Stimulated activated CD4-positive, alpha-beta T cell treated with anti-CD3 and anti-CD28 coated beads, TNF-alpha, amount 100 ng/mL, for 48 hours (primary cell): Measurements from ENCODE around the gene MLLT1.

ENCODE experiments used
- DNase-seq, 3 donors: peaks; one replicate each; pipeline ENCODE4 v3.0.0-alpha.2; 2020; ENCODE audit warnings: low read depth in 3 of 3

The MLLT1 gene

GRCh38 chr19:6235031-6235951 lies 44.5 kb downstream of the MLLT1 start:
- no peak for DNase-seq

- DNase-seq = no peak
Observed at GRCh38 chr19:6234527-6234926, 45.2 kb downstream of the MLLT1 start.

- no peak for DNase-seq
Observed at GRCh38 chr19:6233827-6234511, 45.8 kb downstream of the MLLT1 start.

GRCh38 chr19:6233056-6233826 lies 46.5 kb downstream of the MLLT1 start:
- no peak for DNase-seq

- DNase-seq = no peak
Observed at GRCh38 chr19:6232601-6233055, 47.1 kb downstream of the MLLT1 start.

GRCh38 chr19:6230991-6231448 lies 48.8 kb downstream of the MLLT1 start:
- DNase-seq = no peak

GRCh38 chr19:6229951-6230712 lies 49.6 kb downstream of the MLLT1 start:
- no peak for DNase-seq

- no peak for DNase-seq
Observed at GRCh38 chr19:6229216-6229913, 50.4 kb downstream of the MLLT1 start.

GRCh38 chr19:6228551-6229215 lies 51.1 kb downstream of the MLLT1 start:
- no peak for DNase-seq

GRCh38 chr19:6227936-6228325 lies 51.8 kb downstream of the MLLT1 start:
- DNase-seq = no peak

GRCh38 chr19:6227156-6227935 lies 52.4 kb downstream of the MLLT1 start:
- no peak for DNase-seq

GRCh38 chr19:6226444-6227155 lies 53.2 kb downstream of the MLLT1 start:
- no peak for DNase-seq

GRCh38 chr19:6226012-6226411 lies 53.8 kb downstream of the MLLT1 start:
- no peak for DNase-seq

- DNase-seq = no peak
Observed at GRCh38 chr19:6225232-6225865, 54.4 kb downstream of the MLLT1 start.

- DNase-seq = no peak
Observed at GRCh38 chr19:6224308-6224675, 55.5 kb downstream of the MLLT1 start.

GRCh38 chr19:6223461-6224307 lies 56.1 kb downstream of the MLLT1 start:
- no peak for DNase-seq

- no peak for DNase-seq
Observed at GRCh38 chr19:6222884-6223283, 56.9 kb downstream of the MLLT1 start.
